Erythroblast (primary cell): Measurements from ENCODE around the gene BMAL1.

Source experiments
- GATA1 ChIP-seq: IDR thresholded peaks from 2 replicates; pipeline ENCODE4 v1.6.1; 2011; ENCODE audit warnings: low read depth, mild to moderate bottlenecking, control low read depth, low read length, moderate library complexity
- POLR2A ChIP-seq: IDR thresholded peaks from 2 replicates; pipeline ENCODE4 v1.6.1; 2011; ENCODE audit warnings: mild to moderate bottlenecking, low read length

DNA sequence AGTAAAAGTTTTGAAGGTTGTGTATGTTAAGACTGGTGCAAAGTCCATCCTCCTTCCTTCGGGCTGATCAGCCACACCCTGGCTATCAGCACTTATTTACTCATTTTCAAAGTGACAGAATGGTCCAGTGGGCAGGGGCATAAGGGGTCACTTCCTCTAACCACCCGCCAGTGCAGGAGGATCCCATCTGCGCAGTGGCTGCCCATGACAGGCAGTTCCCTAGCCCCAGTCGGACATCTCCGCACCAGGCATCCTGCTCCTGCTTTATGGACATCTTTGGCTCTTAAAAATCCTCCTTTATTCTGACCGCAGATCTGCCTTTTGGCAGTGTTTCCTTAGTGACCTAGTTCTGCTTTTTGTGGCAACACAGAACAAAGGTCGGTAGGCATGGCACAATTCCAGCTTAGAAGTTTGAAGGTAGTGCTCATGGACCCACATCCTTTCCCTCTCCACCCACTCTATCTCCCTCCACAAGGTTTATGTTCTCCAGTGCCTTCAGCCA is 55.9 kb downstream of the BMAL1 start:
- no peak for TF ChIP-seq POLR2A
- no peak for TF ChIP-seq GATA1
